DND-41 (cell line): Measurements from ENCODE around the gene LCN12.

ENCODE experiments used
- EZH2 ChIP-seq: IDR thresholded peaks from 3 replicates; pipeline ENCODE4 v1.6.1; 2012; ENCODE audit warnings: borderline replicate concordance, low read depth, mild to moderate bottlenecking, moderate library complexity, low read length, inconsistent platforms; ENCODE audit not compliant: severe bottlenecking
- TF ChIP-seq, protein P1 (sequence below): IDR thresholded peaks from 2 replicates; pipeline ENCODE4 v1.5.1; 2012; ENCODE audit warnings: borderline replicate concordance, low read length, moderate library complexity, mild to moderate bottlenecking; ENCODE audit not compliant: poor library complexity, severe bottlenecking; ENCODE audit errors: extremely low read depth

DNA sequence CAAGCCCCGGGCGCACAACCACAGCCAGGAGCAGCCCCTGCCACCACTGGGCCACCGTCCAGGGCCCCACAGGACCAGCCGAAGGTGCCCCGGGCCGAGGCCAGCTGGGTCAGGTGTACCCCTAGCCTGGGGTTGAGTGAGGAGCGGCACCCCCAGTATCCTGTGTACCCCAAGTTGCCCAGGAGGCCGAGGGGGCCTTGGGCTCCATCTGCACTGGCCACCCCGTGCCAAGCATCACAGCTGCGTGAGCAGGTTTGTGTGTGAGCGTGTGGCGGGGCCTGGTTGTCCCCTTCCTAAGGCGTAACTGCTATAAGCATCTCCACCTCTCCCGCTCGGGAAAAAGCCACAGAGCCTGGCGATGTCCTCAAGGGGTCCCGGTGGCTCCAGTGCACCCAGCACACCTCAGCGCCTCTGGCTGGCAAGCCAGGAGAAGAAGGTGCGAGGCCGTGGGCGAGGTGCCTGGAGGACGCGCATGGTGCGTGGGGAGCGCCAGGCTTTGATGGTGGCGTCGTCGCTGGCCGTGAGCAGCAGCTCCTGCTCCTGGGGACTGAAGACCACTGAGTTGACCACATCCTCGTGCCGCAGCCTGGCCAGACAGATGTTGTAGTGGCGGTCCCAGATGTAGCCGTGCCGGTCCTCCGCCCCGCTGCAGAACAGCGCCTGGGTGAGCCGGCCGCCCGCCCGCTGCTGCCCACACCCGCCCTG lies 11.4 kb upstream of the LCN12 start:
- TF ChIP-seq EZH2, result no peak
- TF ChIP-seq, protein P1, sequence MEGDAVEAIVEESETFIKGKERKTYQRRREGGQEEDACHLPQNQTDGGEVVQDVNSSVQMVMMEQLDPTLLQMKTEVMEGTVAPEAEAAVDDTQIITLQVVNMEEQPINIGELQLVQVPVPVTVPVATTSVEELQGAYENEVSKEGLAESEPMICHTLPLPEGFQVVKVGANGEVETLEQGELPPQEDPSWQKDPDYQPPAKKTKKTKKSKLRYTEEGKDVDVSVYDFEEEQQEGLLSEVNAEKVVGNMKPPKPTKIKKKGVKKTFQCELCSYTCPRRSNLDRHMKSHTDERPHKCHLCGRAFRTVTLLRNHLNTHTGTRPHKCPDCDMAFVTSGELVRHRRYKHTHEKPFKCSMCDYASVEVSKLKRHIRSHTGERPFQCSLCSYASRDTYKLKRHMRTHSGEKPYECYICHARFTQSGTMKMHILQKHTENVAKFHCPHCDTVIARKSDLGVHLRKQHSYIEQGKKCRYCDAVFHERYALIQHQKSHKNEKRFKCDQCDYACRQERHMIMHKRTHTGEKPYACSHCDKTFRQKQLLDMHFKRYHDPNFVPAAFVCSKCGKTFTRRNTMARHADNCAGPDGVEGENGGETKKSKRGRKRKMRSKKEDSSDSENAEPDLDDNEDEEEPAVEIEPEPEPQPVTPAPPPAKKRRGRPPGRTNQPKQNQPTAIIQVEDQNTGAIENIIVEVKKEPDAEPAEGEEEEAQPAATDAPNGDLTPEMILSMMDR, result no peak
